ENCODE results near the gene CYB5D1. TPM values are rescaled to one million over a fixed set of nuclear protein-coding genes. Genes with fewer than 3 reads are reported as not detected.

Gene CYB5D1
- total RNA-seq, 1 experiment from 2014 or later: 18.0 TPM

DNA sequence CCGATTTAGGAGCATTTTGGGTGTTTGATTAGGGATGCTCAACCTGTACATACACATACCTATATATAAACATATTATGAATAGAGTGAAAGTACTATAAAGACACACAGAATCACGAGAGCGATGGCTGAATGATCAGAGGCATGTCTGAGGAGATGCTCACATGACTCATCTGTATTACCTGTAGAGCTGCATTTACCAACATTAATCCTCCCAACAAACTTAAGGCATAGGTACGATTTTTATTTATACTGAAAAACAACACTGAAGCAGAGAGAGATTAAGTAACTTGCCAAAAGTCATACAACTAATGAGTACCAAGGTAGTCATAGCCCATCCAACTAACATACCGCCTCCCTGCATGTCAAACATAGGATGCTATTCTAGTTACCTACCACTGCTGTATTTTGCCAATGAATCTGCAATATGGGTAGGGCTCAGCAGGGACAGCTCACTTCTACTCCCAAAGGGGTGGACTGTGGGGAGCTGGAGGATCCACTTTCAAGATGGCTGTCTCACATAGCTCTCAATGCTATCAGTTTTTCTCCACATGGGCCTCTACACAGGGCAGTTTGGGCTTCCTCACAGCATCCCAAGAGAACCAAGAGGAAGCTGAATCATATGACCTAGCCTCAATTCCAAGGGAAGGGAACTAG lies 7.3 kb downstream of the CYB5D1 start:
- no peak overlapping the region for H2AK5ac ChIP-seq (ENCODE audit: insufficient read length, low read length)
- Mint-ChIP-seq H3K4me3 (no peak overlapping the region), H3K9me3 (no peaks in the 10 kb centered on the region), H3K4me1 (peaks cover 6 to 7% of the 10 kb centered on the region in 2 experiments), H3K27ac (no peak overlapping the region), H3K36me3 (ENCODE audit: insufficient read depth in 1 of 3, low read depth in 3 of 3) (peaks cover 3 to 35% (median 12%) of the 10 kb centered on the region in 3 experiments; a peak in 6 of 7 replicates), H3K27me3 (ENCODE audit: low read depth) (no peaks in the 10 kb centered on the region)
- no peak overlapping the region for H2BK120ac ChIP-seq (ENCODE audit: low read depth, low read length, poor library complexity, severe bottlenecking)
- no peak overlapping the region for H3K56ac ChIP-seq (ENCODE audit: insufficient read length, low read depth, low read length)
- no peak overlapping the region for H2BK15ac ChIP-seq (ENCODE audit: low read depth, low read length)
- TF ChIP-seq, protein P1, sequence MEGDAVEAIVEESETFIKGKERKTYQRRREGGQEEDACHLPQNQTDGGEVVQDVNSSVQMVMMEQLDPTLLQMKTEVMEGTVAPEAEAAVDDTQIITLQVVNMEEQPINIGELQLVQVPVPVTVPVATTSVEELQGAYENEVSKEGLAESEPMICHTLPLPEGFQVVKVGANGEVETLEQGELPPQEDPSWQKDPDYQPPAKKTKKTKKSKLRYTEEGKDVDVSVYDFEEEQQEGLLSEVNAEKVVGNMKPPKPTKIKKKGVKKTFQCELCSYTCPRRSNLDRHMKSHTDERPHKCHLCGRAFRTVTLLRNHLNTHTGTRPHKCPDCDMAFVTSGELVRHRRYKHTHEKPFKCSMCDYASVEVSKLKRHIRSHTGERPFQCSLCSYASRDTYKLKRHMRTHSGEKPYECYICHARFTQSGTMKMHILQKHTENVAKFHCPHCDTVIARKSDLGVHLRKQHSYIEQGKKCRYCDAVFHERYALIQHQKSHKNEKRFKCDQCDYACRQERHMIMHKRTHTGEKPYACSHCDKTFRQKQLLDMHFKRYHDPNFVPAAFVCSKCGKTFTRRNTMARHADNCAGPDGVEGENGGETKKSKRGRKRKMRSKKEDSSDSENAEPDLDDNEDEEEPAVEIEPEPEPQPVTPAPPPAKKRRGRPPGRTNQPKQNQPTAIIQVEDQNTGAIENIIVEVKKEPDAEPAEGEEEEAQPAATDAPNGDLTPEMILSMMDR (conservative IDR thresholded peaks at IDR 0.05): no peak
- no peak overlapping the region for H3K23ac ChIP-seq (ENCODE audit: insufficient read length, low read depth, low read length)
- no peaks in the 10 kb centered on the region for H4K20me1 ChIP-seq (ENCODE audit: control insufficient read depth, insufficient read depth, insufficient read length)
- no peak for DNase-seq
- WGBS (ENCODE audit: extremely low coverage, insufficient read length, low lambda C conversion rate): no CpG with 5 or more reads among the region's 5 CpGs
- no peaks in the 10 kb centered on the region for H3K23me2 ChIP-seq (ENCODE audit: insufficient read length, low read depth, low read length, poor library complexity, severe bottlenecking)
- H4K91ac ChIP-seq (ENCODE audit: insufficient read length, low read depth, low read length): no peak overlapping the region
- no peak overlapping the region for H3K27ac ChIP-seq (ENCODE audit: insufficient read length, low read depth, low read length)
- no peak overlapping the region for H4K8ac ChIP-seq (replicated peaks; ENCODE audit: insufficient read length, low read depth, low read length)
- H3K27me3 ChIP-seq (ENCODE audit: insufficient read depth, low read length): no peaks in the 10 kb centered on the region
- no peaks in the 10 kb centered on the region for H3K79me1 ChIP-seq (ENCODE audit: insufficient read depth, low read depth, low read length, poor library complexity, severe bottlenecking)
- H3K79me2 ChIP-seq (ENCODE audit: insufficient read depth, low read length): no peaks in the 10 kb centered on the region
- H3K9ac ChIP-seq (ENCODE audit: extremely low read depth, insufficient read length, low read length): no peak overlapping the region
- H3T11ph ChIP-seq (ENCODE audit: low read length): no peak overlapping the region
- no peak overlapping the region for H2BK12ac ChIP-seq (ENCODE audit: insufficient read length, low read depth, low read length)
- H3K4me2 ChIP-seq (ENCODE audit: insufficient read depth, insufficient read length, low read length): no peak overlapping the region
- no peak overlapping the region for H3K4ac ChIP-seq (ENCODE audit: low read depth, low read length)
- H2AFZ ChIP-seq (ENCODE audit: low read length): no peak overlapping the region
- H3K14ac ChIP-seq (ENCODE audit: insufficient read depth, low read length): no peak overlapping the region
- H2BK5ac ChIP-seq (ENCODE audit: insufficient read length, low read length): no peak overlapping the region
- no peak overlapping the region for H4K5ac ChIP-seq (ENCODE audit: insufficient read length, low read depth, low read length)
- H3K18ac ChIP-seq (ENCODE audit: insufficient read length, low read depth, low read length): no peak overlapping the region
- H3K4me1 ChIP-seq (ENCODE audit: insufficient read depth, low read length): no peaks in the 10 kb centered on the region
- H2BK20ac ChIP-seq (ENCODE audit: low read depth, low read length, poor library complexity, severe bottlenecking): no peak overlapping the region
- no peaks in the 10 kb centered on the region for H3K9me3 ChIP-seq (ENCODE audit: control insufficient read depth, low read depth, low read length)
